ENCODE data around the gene G2E3.
"Not testable (repeated sequence)": the region's sequence is repeated elsewhere in the genome, so short reads cannot be mapped to it uniquely, and the experiment has no call there.

G2E3 gene

DNA sequence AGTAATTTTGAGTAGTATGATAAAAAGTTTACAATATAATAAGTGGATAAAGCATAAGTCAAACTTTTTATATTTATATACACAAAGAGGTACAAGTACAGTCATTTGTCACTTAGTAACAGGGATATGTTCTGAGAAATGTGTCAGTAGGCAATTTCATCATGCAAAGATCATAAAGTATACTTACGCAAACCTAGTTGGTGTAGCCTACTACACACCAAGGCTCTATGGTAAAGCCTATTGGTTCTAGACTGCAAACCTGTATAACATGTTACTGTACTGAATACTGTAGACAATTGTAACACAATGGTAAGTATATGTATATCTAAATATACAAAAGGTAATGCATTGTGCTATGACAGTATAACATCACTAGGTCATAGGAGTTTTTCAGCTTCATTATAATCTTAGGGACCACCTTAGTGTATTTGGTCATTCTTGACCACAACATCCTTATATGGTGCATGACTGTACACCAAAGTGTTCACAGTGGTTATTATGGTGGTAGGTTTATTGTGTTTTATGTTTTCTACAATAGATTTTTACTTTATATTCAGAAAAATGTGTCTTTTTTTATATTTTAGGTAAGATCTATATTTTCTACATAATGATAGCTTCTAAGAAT, 48.3 kb downstream of the G2E3 start:
- FAIRE-seq, result no peak

DNA sequence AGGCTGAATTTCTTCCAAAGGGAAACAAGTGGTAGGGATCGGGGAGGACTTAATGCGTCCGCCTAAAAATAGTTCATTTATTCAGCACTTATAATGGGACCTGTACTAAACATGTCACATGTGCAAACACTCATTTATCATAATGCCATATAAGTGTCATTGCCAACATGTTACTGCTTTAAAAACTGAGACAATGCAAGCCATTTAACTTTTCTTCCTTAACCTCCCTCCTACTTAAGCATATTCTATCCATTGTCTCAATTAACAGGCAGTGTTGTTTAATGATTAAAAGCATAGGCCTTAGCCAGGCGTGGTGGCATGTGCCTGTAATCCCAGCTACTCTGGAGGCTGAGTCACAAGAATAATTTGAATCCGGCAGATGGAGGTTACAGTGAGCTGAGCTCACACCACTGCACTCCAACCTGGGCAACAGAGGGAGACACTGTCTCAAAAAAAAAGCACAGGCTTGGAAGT, 49.6 kb downstream of the G2E3 start:
- no peak for FAIRE-seq

DNA sequence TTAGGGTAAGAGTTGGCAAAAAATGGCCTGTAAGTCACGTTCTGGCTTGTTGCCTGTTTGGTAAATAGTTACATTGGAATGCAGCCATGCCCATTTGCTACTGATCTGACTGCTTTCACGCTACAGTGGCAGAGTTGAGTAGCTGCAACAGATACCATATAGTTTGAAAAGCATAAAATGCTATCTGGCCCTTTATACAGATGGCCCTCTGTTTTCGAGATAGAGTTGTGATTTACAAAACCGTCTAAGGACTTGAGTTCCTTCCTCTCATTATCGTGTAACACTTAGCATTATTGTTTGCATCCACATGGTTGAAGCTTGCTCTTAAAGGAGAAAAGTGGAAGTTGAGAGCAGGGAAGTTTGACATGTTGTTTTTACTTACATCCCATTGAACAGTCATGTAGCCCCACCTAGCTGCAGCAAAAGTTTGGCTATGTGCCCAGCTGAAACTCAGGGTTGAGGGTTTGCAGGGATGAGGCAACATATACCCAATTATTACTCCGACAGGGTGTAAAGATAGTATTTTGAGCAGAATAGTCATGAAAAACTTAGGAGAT, 51.9 kb downstream of the G2E3 start:
- no peak for FAIRE-seq

DNA sequence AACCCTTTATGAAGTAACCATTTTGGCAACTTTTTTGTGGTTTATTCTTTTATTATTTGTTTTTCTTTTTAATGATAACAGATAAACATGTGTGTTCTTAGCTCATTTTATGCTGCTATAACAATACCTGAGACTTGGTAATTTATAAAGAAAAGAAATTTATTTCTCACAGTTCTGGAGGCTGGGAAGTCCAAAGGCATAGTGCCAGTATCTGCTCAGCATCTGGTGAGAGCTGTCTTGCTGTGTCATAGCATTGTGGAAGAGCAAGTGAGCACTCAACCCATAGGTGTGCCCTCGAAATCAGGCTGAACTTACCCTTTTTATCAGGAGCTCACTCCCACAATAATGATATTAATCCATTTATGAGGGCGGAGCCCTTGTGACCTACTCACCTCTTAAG, 55.2 kb downstream of the G2E3 start:
- no peak for FAIRE-seq

DNA sequence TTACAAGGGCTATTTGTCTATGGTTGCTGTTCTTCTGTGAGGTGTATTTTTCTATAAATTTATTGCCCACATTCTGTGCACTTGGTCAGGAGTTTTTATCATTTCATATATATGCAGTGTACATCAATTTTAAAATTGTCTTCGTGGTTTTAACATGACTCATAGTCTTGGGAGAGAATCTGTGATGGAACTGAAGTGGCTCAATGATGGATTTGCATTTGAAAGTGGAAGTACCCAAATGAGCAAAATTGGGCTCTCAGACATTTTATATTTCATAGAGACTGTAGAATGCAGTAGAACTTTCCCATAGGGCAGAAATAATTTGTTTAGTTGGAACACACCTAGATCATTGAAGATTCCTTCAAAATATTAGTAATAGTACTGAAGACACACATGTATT, 61.2 kb downstream of the G2E3 start:
- no peak for FAIRE-seq

DNA sequence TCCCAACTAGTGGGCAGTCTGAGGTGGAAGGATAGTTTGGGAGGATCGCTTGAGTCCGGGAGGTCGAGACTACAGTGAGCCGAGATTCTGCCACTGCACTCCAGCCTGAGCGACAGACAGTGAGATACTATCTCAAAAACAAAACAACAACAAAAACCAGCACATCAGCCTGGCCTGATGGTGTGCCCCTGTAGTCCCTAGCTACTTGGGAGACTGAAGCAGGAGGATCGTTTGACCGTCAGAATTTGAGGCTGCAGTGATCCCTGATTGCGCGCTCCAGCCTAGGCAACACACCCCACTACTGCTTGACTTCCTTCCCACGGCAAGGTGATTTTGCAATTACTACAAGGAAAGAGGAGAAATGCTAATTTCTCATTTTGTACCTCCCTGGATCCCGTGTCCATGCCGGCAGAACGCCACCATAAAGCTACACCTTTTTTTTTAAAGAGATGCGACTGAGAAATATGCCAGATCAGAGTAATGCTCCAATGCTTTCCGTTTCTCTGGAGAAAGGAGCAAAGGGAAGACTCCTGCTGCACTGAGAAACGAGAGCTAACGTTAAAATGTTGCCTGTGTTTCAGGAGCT, 62.5 kb downstream of the G2E3 start:
- no peak for FAIRE-seq

DNA sequence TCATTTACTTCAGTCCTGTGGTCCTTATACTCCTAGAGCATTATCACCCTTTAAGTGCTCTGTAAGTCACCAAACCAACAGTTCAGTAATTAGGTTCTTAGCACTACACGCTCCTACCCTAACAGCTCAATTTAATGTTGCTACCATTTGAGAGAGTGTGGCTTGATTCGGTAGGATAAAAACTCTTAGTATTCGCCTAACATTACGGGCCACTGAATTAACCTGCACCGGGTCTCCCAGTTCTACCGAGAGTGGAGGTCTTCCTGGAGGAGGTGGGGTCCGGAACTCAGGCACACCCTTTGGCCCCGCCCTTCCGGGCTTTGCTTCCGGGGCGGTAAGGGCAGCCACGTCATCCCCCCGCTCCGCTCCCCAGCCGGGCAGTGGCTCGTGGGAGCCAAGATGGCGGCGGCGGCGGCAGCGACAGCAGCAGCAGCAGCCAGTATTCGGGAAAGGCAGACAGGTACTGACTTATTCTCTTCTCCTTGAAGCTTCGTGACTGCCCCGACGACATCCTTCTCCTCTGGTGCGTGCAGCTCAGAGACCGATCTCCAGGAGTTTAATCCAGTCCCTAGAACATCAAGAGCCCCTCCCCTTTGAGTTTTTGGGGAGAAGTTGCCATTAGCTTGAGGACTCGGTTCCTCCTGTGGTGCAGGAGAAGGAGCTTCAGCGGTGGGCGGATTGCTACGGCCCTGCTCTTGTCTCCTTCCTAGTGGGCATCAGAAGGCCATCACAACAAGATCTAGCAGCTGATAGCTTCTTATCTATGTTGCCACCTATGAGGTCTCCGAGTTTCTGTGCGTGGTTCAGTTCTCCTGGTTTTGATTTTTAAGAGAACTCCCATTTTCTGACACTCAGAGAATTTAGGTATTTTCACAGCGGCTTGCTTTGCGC, 63.2 kb downstream of the G2E3 start, which contains the start of gene SCFD1:
Gene SCFD1, plus strand, starts transcription at position 380 of the 891 bp plus-strand sequence. Its CDS starts 20 bp downstream, at position 400.
- FAIRE-seq, result peak; percentile 60

DNA sequence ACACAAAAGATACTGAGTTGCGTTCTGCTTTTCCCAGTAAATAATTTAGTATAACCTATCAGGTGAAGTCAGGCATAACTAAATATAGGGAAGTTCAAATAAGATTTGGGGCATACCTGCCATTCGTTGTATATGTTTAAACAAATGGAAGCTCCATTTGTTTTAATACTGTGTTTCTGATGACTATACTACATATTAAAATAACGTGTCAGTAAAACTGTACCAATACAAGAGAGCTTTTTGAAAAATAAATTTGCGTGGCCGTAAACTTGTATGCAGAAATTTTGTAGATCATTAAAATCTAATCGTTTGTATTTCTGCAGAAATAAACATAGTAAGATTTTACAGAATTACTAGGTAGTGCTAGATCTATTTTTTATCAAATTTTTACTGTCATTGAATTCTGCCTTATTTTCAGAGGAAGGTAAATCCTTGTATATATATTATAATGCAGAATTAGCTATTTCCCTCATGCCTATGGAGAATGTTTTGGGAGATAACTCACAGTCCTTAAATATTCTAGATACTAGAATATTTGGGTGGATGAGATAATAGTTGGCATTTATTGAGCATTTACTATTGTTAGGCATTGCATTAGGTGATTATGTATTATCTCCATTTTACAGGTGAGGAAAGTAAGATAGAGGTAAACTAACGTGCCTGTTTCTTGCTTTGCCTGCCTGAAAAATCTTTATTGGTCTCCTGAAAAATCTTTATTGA, 64.6 kb downstream of the G2E3 start:
- no peak for FAIRE-seq

DNA sequence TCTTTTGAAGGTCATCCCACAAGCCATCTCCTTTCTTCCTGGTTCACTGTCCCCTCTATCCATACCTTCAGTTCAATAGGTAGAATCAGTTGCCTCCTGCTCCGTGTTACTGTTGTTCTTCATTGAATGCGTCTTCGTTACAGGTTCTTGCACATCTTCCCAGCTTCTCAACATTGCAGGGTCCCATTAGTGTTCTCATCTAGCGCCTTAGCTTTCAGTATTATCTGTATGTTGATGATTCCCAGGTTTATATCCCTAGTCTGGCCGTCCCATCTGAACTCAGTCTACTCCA, 65.1 kb downstream of the G2E3 start:
- no peak for FAIRE-seq

DNA sequence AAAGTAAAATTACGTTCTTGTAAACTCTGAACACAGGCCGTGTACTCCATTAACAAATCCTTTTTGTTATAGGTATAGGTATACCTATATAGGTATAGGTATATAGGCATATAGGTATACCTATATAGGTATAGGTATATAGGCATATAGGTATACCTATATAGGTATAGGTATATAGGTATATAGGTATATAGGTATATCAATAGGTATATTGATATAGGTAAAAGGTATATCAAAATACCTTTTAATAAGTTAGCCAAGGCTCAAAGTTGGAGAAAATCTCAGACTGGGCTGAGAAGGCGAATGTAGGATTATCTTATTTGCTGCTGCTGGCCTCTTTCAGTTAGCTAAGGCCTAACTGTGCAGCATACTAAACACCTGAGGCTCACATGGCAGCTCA, 66.6 kb downstream of the G2E3 start:
- no peak for FAIRE-seq

DNA sequence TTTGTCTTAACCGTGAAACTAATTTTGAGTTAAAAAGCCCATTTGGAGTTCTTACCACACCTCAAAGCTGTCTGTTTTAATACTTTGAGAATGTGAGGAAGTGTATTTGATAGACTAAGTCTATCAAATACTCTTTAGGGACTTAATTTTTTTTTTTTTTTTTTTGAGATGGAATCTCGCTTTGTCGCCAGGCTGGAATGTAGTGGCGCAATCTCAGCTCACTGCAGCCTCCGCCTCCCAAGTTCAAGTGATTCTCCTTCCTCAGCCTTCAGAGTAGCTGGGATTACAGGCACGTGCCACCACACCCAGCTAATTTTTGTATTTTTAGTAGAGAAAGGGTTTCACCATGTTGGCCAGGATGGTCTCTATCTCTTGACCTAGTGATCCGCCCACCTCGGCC, 70.5 kb downstream of the G2E3 start:
- not testable (repeated sequence) for FAIRE-seq

DNA sequence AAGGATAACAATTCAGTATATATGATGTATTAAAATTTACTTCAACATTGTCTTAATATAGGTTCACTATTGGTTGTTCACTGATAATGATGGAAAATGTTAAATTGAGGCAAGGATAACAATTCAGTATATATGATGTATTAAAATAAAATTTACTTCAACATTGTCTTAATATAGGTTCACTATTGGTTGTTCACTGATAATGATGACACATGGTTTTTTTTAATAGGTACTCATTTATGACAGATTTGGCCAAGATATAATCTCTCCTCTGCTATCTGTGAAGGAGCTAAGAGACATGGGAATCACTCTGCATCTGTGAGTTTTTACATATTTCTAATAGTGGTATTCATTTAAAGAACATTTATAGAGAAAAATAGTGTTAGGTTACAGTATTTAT, 71.3 kb downstream of the G2E3 start:
- FAIRE-seq, result no peak

DNA sequence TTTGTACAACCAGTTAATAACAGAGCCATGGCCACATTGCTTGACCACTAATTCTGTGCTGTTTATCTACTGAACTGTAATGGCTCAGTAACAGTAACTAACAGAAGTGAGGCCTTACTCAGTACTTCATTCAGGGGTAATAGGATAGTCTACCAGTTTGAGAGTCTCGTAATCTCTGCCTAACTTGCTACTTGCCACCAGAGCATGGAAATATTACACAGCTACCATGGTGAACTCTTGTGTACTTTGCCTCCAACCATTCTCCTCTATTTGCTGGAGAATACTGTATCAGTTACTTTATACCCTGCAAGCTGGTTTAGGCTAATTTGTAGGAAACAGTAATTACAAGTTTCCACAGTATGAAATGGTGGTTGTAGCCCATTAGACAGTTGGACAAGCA, 73.8 kb downstream of the G2E3 start:
- no peak for FAIRE-seq

DNA sequence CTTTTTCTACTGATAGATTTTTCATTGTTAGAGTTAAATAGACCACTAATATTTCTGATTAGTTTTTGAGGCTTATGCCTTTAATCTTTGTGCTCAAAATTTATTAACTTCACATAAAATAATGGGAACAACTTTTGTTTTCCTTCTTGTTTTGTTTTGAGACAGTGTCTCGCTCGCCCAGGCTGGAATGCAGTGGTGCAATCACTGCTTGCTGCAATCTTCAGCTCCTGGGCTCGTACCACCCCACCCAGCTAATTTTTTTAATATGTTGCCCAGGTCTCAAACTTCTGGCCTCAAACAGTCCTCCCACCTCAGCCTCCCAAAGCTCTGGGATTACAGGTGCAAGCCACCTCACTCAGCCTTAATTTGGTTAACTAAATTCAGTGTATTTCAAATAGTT, 80.0 kb downstream of the G2E3 start:
- FAIRE-seq, result no peak

DNA sequence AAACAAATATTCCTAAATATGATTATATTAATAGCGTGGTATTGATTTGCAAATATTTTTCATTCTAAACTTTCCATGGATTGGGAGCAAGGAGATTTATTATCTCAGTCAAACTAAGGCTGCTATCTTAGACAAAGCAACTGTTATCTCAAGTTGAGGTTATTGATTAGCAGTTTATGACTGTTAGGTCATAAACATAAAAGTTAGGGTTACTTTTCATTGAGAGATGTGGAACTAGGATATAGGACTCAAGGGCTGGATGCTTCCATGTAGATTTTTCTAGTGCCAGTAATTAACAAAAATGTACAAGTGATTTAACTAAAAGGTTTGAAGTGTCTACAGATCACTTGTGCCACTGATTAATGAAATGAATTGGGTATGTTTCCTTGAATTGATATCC, 82.2 kb downstream of the G2E3 start:
- FAIRE-seq, result no peak

DNA sequence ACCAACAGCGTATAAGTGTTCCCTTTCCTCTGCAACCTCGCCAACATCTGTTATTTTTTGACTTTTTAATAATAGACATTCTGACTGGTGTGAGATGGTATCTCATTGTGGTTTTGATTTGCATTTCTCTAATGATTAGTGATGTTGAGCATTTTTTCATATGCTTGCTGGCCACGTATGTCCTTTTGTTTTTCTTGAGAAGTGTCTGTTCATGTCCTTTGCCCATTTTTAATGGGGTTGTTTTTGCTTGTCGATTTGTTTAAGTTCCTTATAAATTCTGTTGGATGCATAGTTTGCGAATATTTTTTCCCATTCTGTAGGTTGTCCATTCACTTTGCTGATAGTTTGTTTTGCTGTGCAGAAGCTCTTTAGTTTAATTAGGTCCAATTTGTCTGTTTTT, 85.5 kb downstream of the G2E3 start:
- FAIRE-seq, result not testable (repeated sequence)

DNA sequence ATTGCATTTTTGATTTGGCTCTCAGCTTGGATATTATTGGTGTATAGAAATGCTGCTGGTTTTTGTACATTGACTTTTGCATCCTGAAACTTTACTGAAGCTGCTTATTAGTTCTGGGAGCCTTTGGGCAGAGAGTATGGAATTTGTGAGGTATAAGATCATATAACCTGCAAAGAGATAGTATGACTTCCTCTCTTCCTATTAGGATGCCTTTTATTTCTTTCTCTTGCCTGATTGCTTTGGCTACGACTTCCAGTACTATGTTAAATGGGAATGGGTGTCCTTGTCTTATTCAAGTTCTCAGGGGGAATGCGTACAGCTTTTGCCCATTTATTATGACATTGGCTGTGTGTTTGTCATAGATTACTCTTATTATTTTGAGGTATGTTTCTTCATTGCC, 86.6 kb downstream of the G2E3 start:
- no peak for FAIRE-seq

DNA sequence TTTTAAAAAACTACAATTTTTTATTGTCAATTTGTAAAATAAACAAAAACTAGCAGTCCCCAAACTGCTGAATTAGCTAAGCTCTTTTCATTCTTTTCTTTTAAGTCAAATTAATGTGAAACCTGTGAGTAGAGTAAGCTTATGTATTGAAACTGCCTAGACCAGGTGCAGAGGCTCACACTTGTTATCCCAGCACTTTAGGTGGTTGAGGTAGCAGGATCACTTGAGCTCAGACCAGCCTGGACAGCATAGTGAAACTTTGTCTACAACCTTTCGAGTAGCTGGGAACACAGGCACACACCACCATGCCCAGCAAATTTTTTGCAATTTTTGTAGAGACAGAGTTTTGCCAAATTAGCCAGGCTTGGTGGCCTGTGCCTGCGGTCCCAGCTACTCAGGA, 89.5 kb downstream of the G2E3 start:
- no peak for FAIRE-seq

DNA sequence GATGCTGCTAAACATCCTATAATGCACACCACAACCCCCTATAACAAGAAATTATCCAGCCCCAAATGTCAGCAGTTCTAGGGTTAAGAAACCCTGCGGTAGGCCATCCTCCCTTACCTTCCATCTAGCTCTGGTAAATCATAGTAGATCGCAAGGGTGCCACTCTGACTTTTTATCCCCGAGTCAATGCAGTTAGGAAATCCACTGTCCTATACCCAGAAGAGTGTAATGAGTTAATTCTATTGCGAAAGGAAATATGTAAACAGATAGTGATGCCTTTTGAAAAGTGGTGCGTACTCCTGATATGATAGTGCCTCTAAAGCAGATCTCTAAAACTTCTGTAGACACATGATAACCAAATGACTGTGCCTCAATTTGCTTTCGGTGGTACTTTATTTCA, 93.0 kb downstream of the G2E3 start:
- FAIRE-seq, result no peak

DNA sequence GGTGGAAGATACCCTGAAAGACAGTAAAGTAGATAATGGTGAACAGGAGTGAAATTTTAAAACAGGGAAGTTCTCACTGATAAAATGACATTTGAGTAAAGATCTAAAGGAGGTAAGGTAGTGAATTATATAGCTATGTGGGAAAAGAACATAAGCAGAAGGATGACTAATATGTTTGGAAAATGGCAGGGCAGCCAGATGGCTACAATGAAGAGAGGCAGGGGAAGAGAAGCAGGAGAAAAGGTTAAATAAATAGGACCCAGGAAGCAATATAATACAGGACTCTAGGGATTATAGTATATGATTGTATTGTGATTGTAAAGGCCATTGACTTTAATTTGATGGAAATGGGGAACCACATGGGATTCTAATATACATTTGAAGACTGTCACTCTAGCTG, 96.2 kb downstream of the G2E3 start:
- no peak for FAIRE-seq

DNA sequence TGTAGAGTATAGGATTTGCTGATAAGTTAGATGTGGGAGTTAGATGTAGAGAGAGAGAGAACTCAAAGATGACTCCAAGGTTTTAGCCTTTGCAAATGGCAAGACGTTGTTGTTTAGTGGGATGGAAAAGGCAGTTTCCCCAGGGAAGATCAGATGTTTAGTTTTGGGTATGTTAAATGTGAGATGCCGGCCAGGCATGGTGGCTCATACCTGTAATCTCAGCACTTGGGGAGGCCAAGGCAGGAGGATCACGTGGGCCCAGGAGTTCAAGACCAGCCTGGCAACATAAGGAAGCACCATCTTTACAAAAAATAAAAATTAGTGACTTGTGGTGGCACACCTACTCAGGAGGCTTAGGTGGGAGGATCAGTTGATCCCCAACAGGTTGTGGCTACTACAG, 96.7 kb downstream of the G2E3 start:
- FAIRE-seq, result no peak

DNA sequence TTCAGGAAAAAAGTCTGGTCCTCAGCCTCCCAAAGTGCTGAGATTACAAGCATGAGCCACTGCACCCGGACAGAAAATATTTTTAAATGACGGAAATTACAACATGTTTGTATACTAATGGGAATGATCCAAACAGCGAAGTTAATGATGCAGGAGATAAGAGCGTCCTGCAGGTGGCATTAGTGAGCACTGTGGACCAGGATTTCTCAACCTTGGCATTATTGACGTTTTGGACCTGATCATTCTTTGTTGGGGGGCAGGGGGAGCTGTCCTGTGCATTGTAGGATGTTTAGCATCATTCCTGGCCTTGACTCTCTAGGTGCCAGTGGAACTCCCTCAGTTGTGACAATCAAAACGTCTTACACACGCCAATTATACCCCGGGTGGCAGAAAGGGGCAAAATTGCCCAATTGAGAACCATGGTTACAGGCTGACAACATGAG, 97.3 kb downstream of the G2E3 start:
- no peak for FAIRE-seq

DNA sequence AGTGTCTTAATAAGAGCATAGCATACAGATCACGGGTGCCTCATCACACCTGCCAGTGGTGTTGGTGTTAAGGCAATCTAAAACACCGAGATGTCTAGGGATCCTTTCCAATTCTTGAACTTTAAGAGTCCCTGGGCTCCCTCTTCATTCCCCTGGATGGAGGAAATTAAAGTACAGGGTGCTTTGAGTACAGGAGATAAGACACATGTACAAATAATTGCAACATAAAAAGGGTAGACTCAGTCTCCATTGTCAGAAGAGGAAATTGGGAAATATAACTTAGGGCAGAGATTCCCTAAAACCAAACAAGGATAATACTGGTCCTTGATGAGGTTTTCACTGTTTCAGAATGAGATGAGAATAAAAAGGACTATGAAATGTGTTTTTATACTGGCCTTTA, 98.1 kb downstream of the G2E3 start:
- no peak for FAIRE-seq

Data from endometrium (tissue), 2 donors.